GM12872 (cell line): Measurements from ENCODE around the gene SCARB2.

Experiments
- CTCF ChIP-seq: IDR thresholded peaks from 3 replicates; pipeline ENCODE4 v1.5.1; 2011; ENCODE audit warnings: low read depth, mild to moderate bottlenecking, low read length, moderate library complexity; ENCODE audit not compliant: insufficient read depth

SCARB2 gene

GRCh38 chr4:76211769-76212708, 1.6 kb downstream of the SCARB2 start:
- TF ChIP-seq CTCF, result no peak

GRCh38 chr4:76210452-76210851, 3.2 kb downstream of the SCARB2 start:
- no peak for TF ChIP-seq CTCF

- no peak for TF ChIP-seq CTCF
These were observed 3.7 kb downstream of the SCARB2 start for GRCh38 chr4:76209881-76210280.

- no peak for TF ChIP-seq CTCF
These were observed 5.4 kb downstream of the SCARB2 start for GRCh38 chr4:76208005-76208765.

- TF ChIP-seq CTCF, result no peak
These were observed 6.1 kb downstream of the SCARB2 start for GRCh38 chr4:76207549-76207948.

GRCh38 chr4:76206222-76206942, 7.2 kb downstream of the SCARB2 start:
- TF ChIP-seq CTCF, result no peak

DNA sequence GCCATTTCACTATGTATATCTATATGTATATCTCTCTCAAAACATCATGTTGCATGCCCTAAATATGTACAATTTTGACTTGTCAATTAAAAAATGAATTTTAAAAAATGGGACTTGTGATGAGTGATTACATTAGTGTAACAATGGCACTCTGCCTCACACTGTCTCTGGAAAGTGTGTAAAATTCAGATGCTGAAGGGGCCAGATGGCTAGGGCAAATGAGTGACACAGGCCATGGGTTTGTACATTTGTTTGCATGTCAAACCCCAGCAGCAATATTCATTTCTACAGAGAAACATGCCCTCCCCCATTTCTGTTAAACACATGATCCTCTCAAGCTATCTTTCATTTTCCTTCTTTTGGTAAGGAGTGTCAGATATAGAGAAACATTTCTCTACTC, 8.1 kb downstream of the SCARB2 start:
- no peak for TF ChIP-seq CTCF
